Gastroesophageal sphincter (tissue), 3 donors: Measurements from ENCODE around the gene AMDHD1.

Source experiments
- CTCF ChIP-seq, 4 experiments: fragments of 200-600 bp in 2 of 4; fragments of 450-650 bp in 2 of 4; sonication (generic) in 1 of 4; IDR thresholded peaks; one replicate each; pipeline ENCODE4 v1.5.1; 2017 to 2019; ENCODE audit warnings: antibody characterized with exemption in 4 of 4, mild to moderate bottlenecking in 2 of 4, moderate library complexity in 2 of 4
- EP300 ChIP-seq: sonication (generic); formaldehyde crosslinking; IDR thresholded peaks from one replicate; pipeline ENCODE4 v1.6.1; 2017; ENCODE audit warnings: antibody characterized with exemption, mild to moderate bottlenecking
- POLR2A ChIP-seq, 2 donors: fragments of 450-650 bp; IDR thresholded peaks; one replicate each; pipeline ENCODE4 v1.6.1; 2017; ENCODE audit warnings: antibody characterized with exemption in 2 of 2, mild to moderate bottlenecking in 2 of 2, moderate library complexity in 1 of 2
- POLR2AphosphoS5 ChIP-seq: sonication (generic); formaldehyde crosslinking; IDR thresholded peaks from one replicate; pipeline ENCODE4 v1.6.1; 2017; ENCODE audit warnings: antibody characterized with exemption

GRCh38 chr12:95993907-95994306 is 50.8 kb downstream of the AMDHD1 start:
- TF ChIP-seq CTCF (IDR thresholded peaks at IDR 0.05) = no peak
- no peak for TF ChIP-seq POLR2A (IDR thresholded peaks at IDR 0.05)
- no peak for TF ChIP-seq POLR2AphosphoS5
- no peak for TF ChIP-seq EP300
